Urinary bladder (tissue), 2 donors: ENCODE data around the gene SMIM35. TPM values are rescaled to one million over a fixed set of nuclear protein-coding genes. Genes with fewer than 3 reads are reported as not detected.

Experiments used
- polyA plus RNA-seq: library from polyadenylated mRNA; stranded (reverse); fragments of 200-250 nt; gene quantifications from one replicate; pipeline ENCODE4 v1.2.3, GENCODE V29; 2013
- total RNA-seq: library from RNA; depleted of rRNA; stranded (reverse); fragments of >200 nt; gene quantifications from one replicate; pipeline ENCODE4 v1.2.3, GENCODE V29; 2014
- donor health status: healthy.

SMIM35 gene
- total and polyA plus RNA-seq, 2 donors = 0.03 TPM; not detected in 1

Other genes starting within 250 kb of the SMIM35 start
- 56.2 TPM for gene FXYD6, start 210.3 kb downstream of the SMIM35 start, total RNA-seq
- 373 TPM for gene FXYD6, start 210.3 kb downstream of the SMIM35 start, polyA plus RNA-seq
- 0.63 TPM for gene TMPRSS13, start 157.6 kb downstream of the SMIM35 start, total RNA-seq
- 0.18 TPM for gene TMPRSS13, start 157.6 kb downstream of the SMIM35 start, polyA plus RNA-seq
- gene IL10RA, start 100.6 kb downstream of the SMIM35 start, total RNA-seq = 8.7 TPM
- gene IL10RA, start 100.6 kb downstream of the SMIM35 start, polyA plus RNA-seq = 10.8 TPM
- gene TMPRSS4, start 9.9 kb downstream of the SMIM35 start, total RNA-seq = 15.0 TPM
- gene TMPRSS4, start 9.9 kb downstream of the SMIM35 start, polyA plus RNA-seq = 27.9 TPM
- 4.8 TPM for gene SCN4B, start 65.9 kb upstream of the SMIM35 start, total RNA-seq
- gene SCN4B, start 65.9 kb upstream of the SMIM35 start, polyA plus RNA-seq = 5.5 TPM
- gene SCN2B, start 89.7 kb upstream of the SMIM35 start, total RNA-seq = 2.7 TPM
- 0.79 TPM for gene SCN2B, start 89.7 kb upstream of the SMIM35 start, polyA plus RNA-seq
- 6.5 TPM for gene JAML, start 138.0 kb upstream of the SMIM35 start, total RNA-seq
- 6.0 TPM for gene JAML, start 138.0 kb upstream of the SMIM35 start, polyA plus RNA-seq
- 4.7 TPM for gene MPZL3, start 165.4 kb upstream of the SMIM35 start, total RNA-seq
- 1.4 TPM for gene MPZL3, start 165.4 kb upstream of the SMIM35 start, polyA plus RNA-seq
- 62.8 TPM for gene MPZL2, start 177.3 kb upstream of the SMIM35 start, total RNA-seq
- 44.2 TPM for gene MPZL2, start 177.3 kb upstream of the SMIM35 start, polyA plus RNA-seq
- gene CD3E, start 217.8 kb upstream of the SMIM35 start, total RNA-seq = 0.32 TPM
- 3.6 TPM for gene CD3E, start 217.8 kb upstream of the SMIM35 start, polyA plus RNA-seq